ENCODE results near the gene PPEF2.

Gene PPEF2

GRCh38 chr4:75830906-75831305, 71.3 kb downstream of the PPEF2 start:
- no peak for DNase-seq

- no peak for DNase-seq
Measured at GRCh38 chr4:75823812-75824211, 78.4 kb downstream of the PPEF2 start.

GRCh38 chr4:75822416-75822815, 79.8 kb downstream of the PPEF2 start:
- no peak for DNase-seq

- DNase-seq, result no peak
Measured at GRCh38 chr4:75821966-75822365, 80.3 kb downstream of the PPEF2 start.

GRCh38 chr4:75821216-75821615, 81.0 kb downstream of the PPEF2 start:
- no peak for DNase-seq

GRCh38 chr4:75820676-75821075, 81.6 kb downstream of the PPEF2 start:
- no peak for DNase-seq

GRCh38 chr4:75820197-75820596, 82.1 kb downstream of the PPEF2 start:
- DNase-seq, result no peak

- no peak for DNase-seq
Measured at GRCh38 chr4:75819121-75819520, 83.1 kb downstream of the PPEF2 start.

- no peak for DNase-seq
Measured at GRCh38 chr4:75817901-75818300, 84.4 kb downstream of the PPEF2 start.
